IMR-90 (cell line): Measurements from ENCODE around the gene TBPL1. TPM values are rescaled to one million over a fixed set of nuclear protein-coding genes. Genes with fewer than 3 reads are reported as not detected.

Experiments used
- ATAC-seq: fragments of 200-7000 bp; cut with Tn5 transposase; 2 replicates; pipeline ENCODE4 v1.9.1; 2020; ENCODE audit warnings: low read depth, mild to moderate bottlenecking, moderate library complexity
- Bru-seq: library from RNA; stranded (reverse); fragments of 400-500 nt; gene quantifications from one replicate; lab custom pipeline; 2021; lab: Mats Ljungman, UMichigan
- BruChase-seq, 2 experiments: library from RNA; stranded (reverse); fragments of 400-500 nt; gene quantifications; one replicate each; lab custom pipeline; 2021; lab: Mats Ljungman, UMichigan
- BruUV-seq: library from RNA; stranded (reverse); fragments of 400-500 nt; replicated peaks from 2 replicates; lab custom pipeline; 2021; lab: Mats Ljungman, UMichigan
- CTCF ChIA-PET: fragments of 300-600 bp; formaldehyde crosslinking; extraction: SDS; loops from one replicate; lab custom pipeline; 2021; ENCODE audit warnings: antibody characterized with exemption; lab: Yijun Ruan, JAX
- POLR2A ChIA-PET: fragments of 300-600 bp; sonication (Branson Sonifier 250); formaldehyde crosslinking; loops from one replicate; lab custom pipeline; 2022; ENCODE audit warnings: antibody characterized with exemption; ENCODE audit not compliant: unreplicated experiment; lab: Charles Lee
- DNase-seq: peaks from one replicate; pipeline ENCODE4 v3.0.0; 2013
- H2AFZ ChIP-seq: replicated peaks from 2 replicates; pipeline ENCODE3; 2013; ENCODE audit warnings: low read length, mild to moderate bottlenecking; ENCODE audit not compliant: poor library complexity
- H2AK5ac ChIP-seq: 2 replicates; pipeline ENCODE4 v1.6.1; 2013; ENCODE audit warnings: low read depth, low read length, inconsistent platforms
- H2AK9ac ChIP-seq: replicated peaks from 2 replicates; pipeline ENCODE3; 2013; ENCODE audit warnings: mild to moderate bottlenecking, low read depth, low read length, moderate library complexity; ENCODE audit not compliant: poor library complexity
- H2BK120ac ChIP-seq: 2 replicates; pipeline ENCODE4 v1.6.1; 2013; ENCODE audit warnings: low read depth, low read length, inconsistent platforms
- H2BK15ac ChIP-seq: 3 replicates; pipeline ENCODE4 v1.6.1; 2013; ENCODE audit warnings: low read depth, low read length, inconsistent platforms
- H2BK20ac ChIP-seq: 2 replicates; pipeline ENCODE4 v1.6.1; 2013; ENCODE audit warnings: low read depth, mild to moderate bottlenecking, inconsistent platforms, low read length, moderate library complexity
- H2BK5ac ChIP-seq: 2 replicates; pipeline ENCODE4 v1.6.1; 2013; ENCODE audit warnings: mild to moderate bottlenecking, low read depth, low read length, inconsistent platforms; ENCODE audit not compliant: poor library complexity, severe bottlenecking
- H3K14ac ChIP-seq: replicated peaks from 2 replicates; pipeline ENCODE4 v1.6.1; 2013; ENCODE audit warnings: low read depth, low read length, inconsistent platforms
- H3K18ac ChIP-seq: 2 replicates; pipeline ENCODE4 v1.6.1; 2013; ENCODE audit warnings: low read depth, low read length, control low read depth
- H3K23ac ChIP-seq: 2 replicates; pipeline ENCODE4 v1.6.1; 2013; ENCODE audit warnings: low read depth, low read length, inconsistent platforms
- H3K27ac ChIP-seq: 2 replicates; pipeline ENCODE4 v1.5.1; 2013; ENCODE audit warnings: mild to moderate bottlenecking, control low read depth, low read length; ENCODE audit not compliant: insufficient read depth
- H3K27me3 ChIP-seq: 2 replicates; pipeline ENCODE4 v1.6.1; 2013; ENCODE audit warnings: low read length; ENCODE audit not compliant: control insufficient read depth, insufficient read depth
- H3K36me3 ChIP-seq: 2 replicates; pipeline ENCODE4 v1.6.1; 2013; ENCODE audit warnings: low read length, mixed read lengths; ENCODE audit not compliant: control insufficient read depth, insufficient read depth
- H3K4ac ChIP-seq: 2 replicates; pipeline ENCODE4 v1.6.1; 2013; ENCODE audit warnings: low read depth, low read length, inconsistent platforms
- H3K4me1 ChIP-seq: 2 replicates; pipeline ENCODE4 v1.6.1; 2013; ENCODE audit warnings: low read length, mixed read lengths; ENCODE audit not compliant: control insufficient read depth, insufficient read depth
- H3K4me2 ChIP-seq: 2 replicates; pipeline ENCODE4 v1.6.1; 2013; ENCODE audit warnings: low read depth, mild to moderate bottlenecking, control low read depth, low read length, moderate library complexity
- H3K4me3 ChIP-seq: 2 replicates; pipeline ENCODE4 v1.5.1; 2013; ENCODE audit warnings: low read depth, mild to moderate bottlenecking, control low read depth, low read length, moderate library complexity; ENCODE audit not compliant: insufficient read depth
- H3K56ac ChIP-seq: 2 replicates; pipeline ENCODE4 v1.6.1; 2013; ENCODE audit warnings: low read length, inconsistent platforms; ENCODE audit not compliant: insufficient read depth; ENCODE audit errors: extremely low read depth
- H3K79me1 ChIP-seq, 2 experiments: 2 replicates each; pipeline ENCODE4 v1.6.1; 2013; ENCODE audit warnings: low read length in 2 of 2, inconsistent platforms in 1 of 2, low read depth in 1 of 2
- H3K9ac ChIP-seq: 2 replicates; pipeline ENCODE4 v1.6.1; 2013; ENCODE audit warnings: low read depth, low read length, control low read depth
- H3K9me1 ChIP-seq: 2 replicates; pipeline ENCODE4 v1.6.1; 2013; ENCODE audit warnings: low read length, inconsistent platforms; ENCODE audit not compliant: insufficient read depth
- H3K9me3 ChIP-seq: 2 replicates; pipeline ENCODE4 v1.6.1; 2013; ENCODE audit warnings: low read length; ENCODE audit not compliant: control insufficient read depth, insufficient read depth
- H4K20me1 ChIP-seq: 2 replicates; pipeline ENCODE4 v1.6.1; 2013; ENCODE audit warnings: low read length, inconsistent platforms; ENCODE audit not compliant: insufficient read depth
- H4K5ac ChIP-seq: 2 replicates; pipeline ENCODE4 v1.6.1; 2013; ENCODE audit warnings: mild to moderate bottlenecking, low read depth, low read length, control low read depth
- H4K8ac ChIP-seq, 2 experiments: 2 replicates each; pipeline ENCODE4 v1.6.1; 2013; ENCODE audit warnings: low read depth in 2 of 2, low read length in 2 of 2, control low read depth in 1 of 2, inconsistent platforms in 1 of 2
- H4K91ac ChIP-seq: 2 replicates; pipeline ENCODE4 v1.6.1; 2013; ENCODE audit warnings: low read depth, low read length, inconsistent platforms; ENCODE audit not compliant: insufficient read depth
- CEBPB ChIP-seq: IDR thresholded peaks from 2 replicates; pipeline ENCODE4 v1.6.1; 2012; ENCODE audit warnings: low read depth, low read length, improper control_type of control experiment
- CHD1 ChIP-seq: IDR thresholded peaks from 2 replicates; pipeline ENCODE4 v1.6.1; 2012; ENCODE audit warnings: low read depth, low read length, improper control_type of control experiment
- MAFK ChIP-seq: IDR thresholded peaks from 2 replicates; pipeline ENCODE4 v1.6.1; 2012; ENCODE audit warnings: low read depth, low read length, improper control_type of control experiment
- MAZ ChIP-seq: IDR thresholded peaks from 2 replicates; pipeline ENCODE4 v1.6.1; 2012; ENCODE audit warnings: low read depth, mild to moderate bottlenecking, low read length, improper control_type of control experiment, moderate library complexity, borderline replicate concordance
- POLR2A ChIP-seq: IDR thresholded peaks from 2 replicates; pipeline ENCODE4 v1.6.1; 2012; ENCODE audit warnings: mild to moderate bottlenecking, low read depth, low read length
- RCOR1 ChIP-seq: IDR thresholded peaks from 2 replicates; pipeline ENCODE4 v1.6.1; 2012; ENCODE audit warnings: mild to moderate bottlenecking, low read length, improper control_type of control experiment; ENCODE audit not compliant: insufficient replicate concordance
- WGBS, 2 experiments: methylation state at CpG; one replicate each; pipeline versions ENCODE4 v1.1.5 to v1.1.7; 2013; ENCODE audit warnings: missing lambda C conversion rate in 2 of 2; ENCODE audit not compliant: insufficient read length in 1 of 2; ENCODE audit errors: extremely low coverage in 2 of 2; 5-methylcytosine and 5-hydroxymethylcytosine counted together
- dilution Hi-C: fragments of 300-500 bp; cut with HindIII; formaldehyde crosslinking; loops from one replicate; pipeline ENCODE4 v1.14.3; 2018; ENCODE audit warnings: low sequenced_read_pairs; ENCODE audit not compliant: unreplicated experiment
- in situ Hi-C: fragments of 300-500 bp; cut with MboI; formaldehyde crosslinking; loops from 3 replicates; pipeline ENCODE4 v1.14.3; 2019; ENCODE audit warnings: low sequenced_read_pairs, inconsistent platforms, mixed read lengths
- intact Hi-C: fragments of 100-400 bp; cut with micrococcal nuclease; formaldehyde crosslinking; loops from 2 replicates; pipeline ENCODE4 v1.10.0; 2022
- long read RNA-seq: library from polyadenylated mRNA; unstranded; transcript quantifications from one replicate; pipeline ENCODE4 v2.0.0, GENCODE V29; 2021; ENCODE audit not compliant: unreplicated experiment
- polyA plus RNA-seq, 3 experiments: library from polyadenylated mRNA; depleted of rRNA; stranded (reverse); fragments of >200 nt; gene quantifications; 2 replicates each; pipeline ENCODE4 v1.2.3, GENCODE V29; 2012; ENCODE audit warnings: low replicate concordance in 1 of 3
- total RNA-seq: library from RNA; depleted of rRNA; stranded (reverse); fragments of >200 nt; gene quantifications from 2 replicates; pipeline ENCODE4 v1.2.3, GENCODE V29; 2012; rRNA removed
- TF ChIP-seq, protein P1 (sequence below): fragments of 150-350 bp; IDR thresholded peaks from 2 replicates; pipeline ENCODE4 v1.6.1; 2016; ENCODE audit warnings: low read depth, mild to moderate bottlenecking, low read length, moderate library complexity, borderline replicate concordance

The TBPL1 gene
- total RNA-seq, result 25.6 and 38.3 TPM in 2 replicates
- 32.5 and 34.0 TPM in 2 replicates for polyA plus RNA-seq (2012; rRNA removed)
- polyA plus RNA-seq (2012; cell fraction: cytosol; rRNA removed), result 6.6 and 14.8 TPM in 2 replicates
- 7.1 and 25.3 TPM in 2 replicates for polyA plus RNA-seq (2012; cell fraction: nucleus; rRNA removed; ENCODE audit: low replicate concordance)
- Bru-seq, nascent RNA, result percentile 85 among the genes with signal in this experiment
- percentile 68 among the genes with signal in this experiment for BruChase-seq, experiment 1, labeled RNA remaining after a 6-hour chase
- BruChase-seq, experiment 2, labeled RNA remaining after a 2-hour chase, result percentile 82 among the genes with signal in this experiment
- long read RNA-seq, full-length matches to known transcripts, result 39 of 43 reads
- long read RNA-seq, partial matches to known transcripts, result 0 of 43 reads
- long read RNA-seq, other reads (novel, unspliced or antisense), result 4 of 43 reads

DNA sequence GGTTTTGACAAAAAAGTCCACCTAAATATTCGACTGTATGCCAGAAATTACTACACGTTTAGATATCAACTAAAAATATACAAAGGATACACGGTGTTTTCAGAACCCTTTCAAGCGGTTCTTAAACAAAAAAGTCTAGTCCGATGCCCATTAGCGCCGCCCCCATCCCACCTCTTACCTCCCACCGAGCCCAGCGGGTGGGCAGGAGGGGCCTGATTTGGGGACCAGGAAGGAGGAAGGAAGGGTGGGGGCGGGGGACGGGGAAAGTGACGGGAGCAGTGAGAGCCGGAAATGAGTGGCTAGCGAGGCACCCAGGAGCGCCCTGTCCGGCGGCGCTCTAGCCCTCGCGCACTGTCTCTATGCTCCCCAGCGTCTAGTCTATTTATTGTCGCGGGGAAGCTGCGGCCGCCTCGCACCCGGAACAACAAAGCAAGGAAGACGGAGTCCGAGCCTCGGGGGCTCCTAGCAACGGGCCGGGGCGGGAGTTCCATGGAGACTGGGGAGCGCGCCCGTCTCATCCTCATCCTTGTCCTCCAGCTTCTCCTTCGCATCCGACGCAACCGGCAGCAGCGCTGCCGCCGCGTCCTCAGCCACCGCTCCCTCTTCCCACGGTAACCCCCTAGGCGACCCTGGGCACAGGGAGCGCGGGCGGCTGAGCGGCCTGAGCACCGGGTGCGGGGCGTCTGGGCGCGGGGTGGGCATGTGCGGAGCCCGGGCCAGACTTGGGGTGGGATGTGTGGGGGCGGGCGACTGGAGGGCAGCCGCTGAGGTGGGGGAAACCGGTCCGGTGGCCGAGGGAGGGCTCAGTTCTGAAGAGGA is at the start of gene TBPL1:
Gene TBPL1 (plus strand): TSS at position 410 of the 819 bp plus-strand sequence. CDS start 26,902 bp downstream, outside the sequence.
- no peaks in the 10 kb centered on the region for H3K27me3 ChIP-seq
- H2AK9ac ChIP-seq, result peak within 1 kb of the TSS; percentile 90
- H2BK20ac ChIP-seq, result no peak within 1 kb of the TSS; the same call in 1 of the 2 replicates
- peaks cover 9% of the 10 kb centered on the region; the same call in 1 of the 2 replicates for H3K9me1 ChIP-seq
- peak within 1 kb of the TSS; percentile 75 for H3K27ac ChIP-seq
- H3K4me2 ChIP-seq, result peak within 1 kb of the TSS; percentile 99
- peak within 1 kb of the TSS; percentile 97 for H2AFZ ChIP-seq
- DNase-seq (peak; percentile 95), ATAC-seq (peak; percentile 93)
- peak within 1 kb of the TSS; percentile 77 for H4K91ac ChIP-seq
- peak within 1 kb of the TSS; percentile 91 for H3K56ac ChIP-seq
- H3K14ac ChIP-seq, result peak within 1 kb of the TSS; percentile 92
- H4K8ac ChIP-seq, result peak within 1 kb of the TSS; percentile 80 to 92
- ChIA-PET CTCF (interaction anchor here (1.1 to 2.4 kb wide), 3 partner anchors 29 to 110 kb away, joined by 3 to 7 read pairs (median 3); no protein-coding TSS in a partner anchor), POLR2A (no interaction called here)
- peak within 1 kb of the TSS; percentile 89 for H3K4ac ChIP-seq
- peak within 1 kb of the TSS; percentile 74 for H2BK5ac ChIP-seq
- H3K79me1 ChIP-seq, result peaks cover 16 to 51% of the 10 kb centered on the region in 2 experiments
- peak within 1 kb of the TSS; percentile 72 for H3K9ac ChIP-seq
- H3K4me1 ChIP-seq, result peaks cover 9% of the 10 kb centered on the region
- H3K23ac ChIP-seq, result peak within 1 kb of the TSS; percentile 93
- H3K4me3 ChIP-seq, result peak within 1 kb of the TSS; percentile 64
- BruUV-seq, result no TSS peak
- no peaks in the 10 kb centered on the region for H3K36me3 ChIP-seq
- no peaks in the 10 kb centered on the region for H3K9me3 ChIP-seq
- H3K18ac ChIP-seq, result peak within 1 kb of the TSS; percentile 56
- peaks cover 19% of the 10 kb centered on the region; the same call in 1 of the 2 replicates for H4K20me1 ChIP-seq
- intact Hi-C loops (no loop called here), dilution Hi-C loops (no loop called here), in situ Hi-C loops (no loop called here)
- H4K5ac ChIP-seq, result peak within 1 kb of the TSS; percentile 68
- H2BK120ac ChIP-seq, result peak within 1 kb of the TSS; percentile 35
- peak within 1 kb of the TSS; percentile 78; the same call in 2 of the 3 replicates for H2BK15ac ChIP-seq
- WGBS, 2 experiments, result 1% methylated on average over 26 of the region's 64 CpGs; no CpG with 5 or more reads in 1 of the 2 experiments
- no peak for TF ChIP-seq RCOR1
- TF ChIP-seq CEBPB, result no peak
- TF ChIP-seq, protein P1, sequence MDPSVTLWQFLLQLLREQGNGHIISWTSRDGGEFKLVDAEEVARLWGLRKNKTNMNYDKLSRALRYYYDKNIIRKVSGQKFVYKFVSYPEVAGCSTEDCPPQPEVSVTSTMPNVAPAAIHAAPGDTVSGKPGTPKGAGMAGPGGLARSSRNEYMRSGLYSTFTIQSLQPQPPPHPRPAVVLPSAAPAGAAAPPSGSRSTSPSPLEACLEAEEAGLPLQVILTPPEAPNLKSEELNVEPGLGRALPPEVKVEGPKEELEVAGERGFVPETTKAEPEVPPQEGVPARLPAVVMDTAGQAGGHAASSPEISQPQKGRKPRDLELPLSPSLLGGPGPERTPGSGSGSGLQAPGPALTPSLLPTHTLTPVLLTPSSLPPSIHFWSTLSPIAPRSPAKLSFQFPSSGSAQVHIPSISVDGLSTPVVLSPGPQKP, result no peak
- TF ChIP-seq CHD1, result 0 out of 2 replicates have a peak, but pooled peaks have one; percentile 45
- TF ChIP-seq MAZ, result peak; percentile 90; the same call in 1 of the 2 replicates
- TF ChIP-seq MAFK, result no peak
- TF ChIP-seq POLR2A, result peak; percentile 88
- H2AK5ac ChIP-seq, result peak within 1 kb of the TSS; percentile 83
